HepG2 (cell line): ENCODE results near the gene DNTTIP2. TPM values are rescaled to one million over a fixed set of nuclear protein-coding genes. Genes with fewer than 3 reads are reported as not detected.

Source experiments
- BRD4 ChIP-seq: sonication (generic); formaldehyde crosslinking; IDR thresholded peaks from 2 replicates; pipeline ENCODE4 v1.4.0; 2020; ENCODE audit warnings: missing genetic modification reagents
- CEBPZ ChIP-seq: IDR thresholded peaks from 2 replicates; pipeline ENCODE4 v1.6.1; 2012; ENCODE audit warnings: low read length, improper control_type of control experiment
- E2F5 ChIP-seq: sonication (generic); formaldehyde crosslinking; conservative IDR thresholded peaks from 2 replicates; pipeline ENCODE4 v1.4.0; 2020; ENCODE audit warnings: missing genetic modification reagents
- ETS1 ChIP-seq: sonication (generic); formaldehyde crosslinking; IDR thresholded peaks from 2 replicates; pipeline ENCODE4 v1.4.0; 2020; ENCODE audit warnings: missing genetic modification reagents
- ETV6 ChIP-seq: sonication (generic); formaldehyde crosslinking; conservative IDR thresholded peaks from 2 replicates; pipeline ENCODE4 v1.4.0; 2020; ENCODE audit warnings: missing genetic modification reagents
- GFI1 ChIP-seq: sonication (generic); formaldehyde crosslinking; IDR thresholded peaks from 2 replicates; pipeline ENCODE4 v1.5.0; 2020; ENCODE audit warnings: missing genetic modification reagents, mild to moderate bottlenecking, borderline replicate concordance
- KDM5B ChIP-seq: sonication (generic); formaldehyde crosslinking; IDR thresholded peaks from 2 replicates; pipeline ENCODE4 v1.4.0; 2020; ENCODE audit warnings: missing genetic modification reagents, mild to moderate bottlenecking, borderline replicate concordance
- MXD3 ChIP-seq: IDR thresholded peaks from 2 replicates; pipeline ENCODE4 v1.6.1; 2016; ENCODE audit warnings: mild to moderate bottlenecking, missing biosample characterization, missing genetic modification reagents
- NR3C1 ChIP-seq: sonication (generic); formaldehyde crosslinking; IDR thresholded peaks from 2 replicates; pipeline ENCODE4 v1.4.0; 2020; ENCODE audit warnings: missing genetic modification reagents
- RFX5 ChIP-seq: IDR thresholded peaks from 2 replicates; pipeline ENCODE4 v1.6.1; 2011; ENCODE audit warnings: low read depth, low read length, improper control_type of control experiment
- SIN3B ChIP-seq: fragments of 150-350 bp; IDR thresholded peaks from 2 replicates; pipeline ENCODE4 v1.6.1; 2014; ENCODE audit warnings: low read length
- SMARCC2 ChIP-seq: fragments of 450-650 bp; IDR thresholded peaks from 2 replicates; pipeline ENCODE4 v1.6.1; 2017; ENCODE audit warnings: antibody characterized with exemption, mild to moderate bottlenecking
- SOX6 ChIP-seq, 2 experiments: fragments of 450-650 bp in 1 of 2; sonication (generic) in 1 of 2; formaldehyde crosslinking in 1 of 2; IDR thresholded peaks; 2 replicates each; pipeline versions ENCODE4 v1.4.0 to v1.6.1; 2017 to 2020; ENCODE audit warnings: antibody characterized with exemption in 1 of 2, mild to moderate bottlenecking in 1 of 2, missing genetic modification reagents in 1 of 2
- TGIF2 ChIP-seq: IDR thresholded peaks from 2 replicates; pipeline ENCODE4 v1.6.1; 2016; ENCODE audit warnings: control low read depth, missing compliant biosample characterization
- ZC3H4 ChIP-seq: sonication (generic); formaldehyde crosslinking; IDR thresholded peaks from 2 replicates; pipeline ENCODE4 v1.4.0; 2020; ENCODE audit warnings: missing genetic modification reagents, borderline replicate concordance
- ZIK1 ChIP-seq: sonication (generic); formaldehyde crosslinking; IDR thresholded peaks from 2 replicates; pipeline ENCODE4 v1.5.0; 2020; ENCODE audit warnings: mild to moderate bottlenecking, low read depth, missing genetic modification reagents, borderline replicate concordance
- ZKSCAN5 ChIP-seq: sonication (generic); formaldehyde crosslinking; IDR thresholded peaks from 2 replicates; pipeline ENCODE4 v1.5.1; 2020; ENCODE audit warnings: mild to moderate bottlenecking, missing genetic modification reagents
- ZNF207 ChIP-seq: fragments of 450-650 bp; IDR thresholded peaks from 2 replicates; pipeline ENCODE4 v1.6.1; 2016; ENCODE audit warnings: antibody characterized with exemption, borderline replicate concordance
- ZNF224 ChIP-seq: sonication (generic); formaldehyde crosslinking; IDR thresholded peaks from 2 replicates; pipeline ENCODE4 v1.5.0; 2020; ENCODE audit warnings: mild to moderate bottlenecking, missing genetic modification reagents
- ZNF670 ChIP-seq: sonication (generic); formaldehyde crosslinking; IDR thresholded peaks from 2 replicates; pipeline ENCODE4 v1.8.0; 2022; ENCODE audit warnings: mild to moderate bottlenecking, missing genetic modification reagents, borderline replicate concordance
- ZNF841 ChIP-seq: sonication (generic); formaldehyde crosslinking; IDR thresholded peaks from 2 replicates; pipeline ENCODE4 v1.8.1; 2023; ENCODE audit warnings: missing genetic modification reagents, borderline replicate concordance
- ZNF850 ChIP-seq: sonication (generic); formaldehyde crosslinking; conservative IDR thresholded peaks from 2 replicates; pipeline ENCODE4 v1.9.0; 2021; ENCODE audit warnings: mild to moderate bottlenecking, missing genetic modification reagents
- polyA plus RNA-seq, 8 experiments: library from polyadenylated mRNA; depleted of rRNA in 3 of 8; stranded (reverse) in 7 of 8; unstranded in 1 of 8; fragments of >200 nt; fragmentation: Illumina TruSeq in 4 of 8; extraction: Trizol in 4 of 8; gene quantifications; 2 replicates each; pipeline versions ENCODE4 v1.2.1 to v1.2.3, GENCODE V29; 2011 to 2016; ENCODE audit warnings: low read depth in 4 of 8, missing spikeins in 1 of 8, mixed read lengths in 1 of 8; ENCODE audit not compliant: insufficient read depth in 1 of 8
- total RNA-seq, 5 experiments: library from RNA; depleted of rRNA; stranded (reverse); fragments of >200 nt; fragmentation: Illumina TruSeq; extraction: Trizol; gene quantifications; 2 replicates each; pipeline ENCODE4 v1.2.3, GENCODE V29; 2016; ENCODE audit warnings: low read depth in 1 of 5

DNTTIP2 gene
- total and polyA plus RNA-seq, 2 of the 13 experiments (the other 11 are each of a cell fraction or from before 2014, with no cell fraction given), result 11.4 to 63.3 TPM

GRCh38 chr1:93827633-93828366, 51.2 kb downstream of the DNTTIP2 start (continued):
- no peak for TF ChIP-seq KDM5B (CRISPR knock-in tag)
- no peak for TF ChIP-seq RFX5
- no peak; the same call in 1 of the 2 replicates for TF ChIP-seq ZNF670 (CRISPR knock-in tag)
- TF ChIP-seq GFI1 (CRISPR knock-in tag), result peak; percentile 95
- no peak for TF ChIP-seq ZKSCAN5 (CRISPR knock-in tag)
- no peak for TF ChIP-seq E2F5 (CRISPR knock-in tag)
- no peak for TF ChIP-seq ZNF850 (CRISPR knock-in tag)
- 0 out of 2 replicates have a peak, but pooled peaks have one; percentile 37 for TF ChIP-seq ZNF224 (CRISPR knock-in tag)
- no peak for TF ChIP-seq ZNF207
- no peak for TF ChIP-seq SOX6 (IDR thresholded peaks at IDR 0.05)
- TF ChIP-seq SOX6 (CRISPR knock-in tag; IDR thresholded peaks at IDR 0.05), result peak; percentile 95
- peak; percentile 69; the same call in 1 of the 2 replicates for TF ChIP-seq SMARCC2
- TF ChIP-seq BRD4, result no peak
- no peak for TF ChIP-seq MXD3 (CRISPR knock-in tag)
- no peak for TF ChIP-seq ETS1 (CRISPR knock-in tag)
- TF ChIP-seq ETV6 (CRISPR knock-in tag), result 0 out of 2 replicates have a peak, but pooled peaks have one; percentile 35
- TF ChIP-seq ZNF841 (CRISPR knock-in tag), result no peak
- no peak for TF ChIP-seq TGIF2 (CRISPR knock-in tag)
- TF ChIP-seq CEBPZ, result no peak
- no peak for TF ChIP-seq NR3C1 (CRISPR knock-in tag)
- no peak for TF ChIP-seq ZC3H4 (CRISPR knock-in tag)
- no peak for TF ChIP-seq SIN3B
- no peak for TF ChIP-seq ZIK1 (CRISPR knock-in tag)
